ENCODE data around the gene ATP2B3.

Gene ATP2B3

GRCh38 chrX:153476666-153477363 lies 40.6 kb upstream of the ATP2B3 start:
- peak overlapping the region; percentile 29 for H3K4me2 ChIP-seq (ENCODE audit: low read length)
- H3K9ac ChIP-seq (ENCODE audit: low read depth, low read length): no peak overlapping the region
- no peak overlapping the region for H3K4me3 ChIP-seq (ENCODE audit: low read length)
- H3K9me3 ChIP-seq (replicated peaks; ENCODE audit: low read length): no peaks in the 10 kb centered on the region
- no peaks in the 10 kb centered on the region for H3K27me3 ChIP-seq (ENCODE audit: control insufficient read depth, insufficient read depth, low read length)
- H3K4me1 ChIP-seq (ENCODE audit: control insufficient read depth, insufficient read depth, low read length): peaks cover 20% of the 10 kb centered on the region
- no peaks in the 10 kb centered on the region for H3K36me3 ChIP-seq (ENCODE audit: insufficient read depth, low read length)

DNA sequence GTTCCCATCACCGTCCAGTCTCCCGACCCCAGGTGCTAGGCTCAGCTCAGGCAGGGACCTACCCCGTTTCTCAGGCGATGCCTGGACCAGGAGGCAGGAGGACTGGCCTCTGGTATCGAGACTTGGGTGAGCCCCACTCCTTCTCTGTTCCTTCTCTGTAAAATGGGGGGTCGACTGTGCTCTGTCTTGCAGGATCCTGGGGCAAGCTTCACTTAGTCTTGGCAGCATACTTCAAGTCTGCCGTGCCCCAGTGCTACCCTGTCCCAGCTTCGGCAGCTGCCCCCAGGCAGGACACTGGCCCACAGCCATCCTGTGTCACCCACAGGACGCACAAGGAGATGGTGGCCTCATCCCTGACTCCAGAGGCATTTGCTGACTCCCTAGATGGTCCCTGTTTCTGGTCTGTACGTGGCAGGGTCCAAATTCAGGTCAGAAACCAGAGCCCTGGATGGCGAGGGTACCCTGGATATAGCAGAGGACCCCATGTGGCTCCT lies 40.0 kb upstream of the ATP2B3 start:
- peak overlapping the region; percentile 29 for H3K4me2 ChIP-seq (ENCODE audit: low read length)
- H3K9me3 ChIP-seq (replicated peaks; ENCODE audit: low read length): no peaks in the 10 kb centered on the region
- peaks cover 20% of the 10 kb centered on the region for H3K4me1 ChIP-seq (ENCODE audit: control insufficient read depth, insufficient read depth, low read length)
- no peak overlapping the region for H3K4me3 ChIP-seq (ENCODE audit: low read length)
- H3K27me3 ChIP-seq (ENCODE audit: control insufficient read depth, insufficient read depth, low read length): no peaks in the 10 kb centered on the region
- no peak overlapping the region for H3K9ac ChIP-seq (ENCODE audit: low read depth, low read length)
- H3K36me3 ChIP-seq (ENCODE audit: insufficient read depth, low read length): no peaks in the 10 kb centered on the region

- no peaks in the 10 kb centered on the region for H3K36me3 ChIP-seq (ENCODE audit: insufficient read depth, low read length)
- H3K27me3 ChIP-seq (ENCODE audit: control insufficient read depth, insufficient read depth, low read length): no peaks in the 10 kb centered on the region
- H3K4me2 ChIP-seq (ENCODE audit: low read length): no peak overlapping the region
- no peaks in the 10 kb centered on the region for H3K9me3 ChIP-seq (replicated peaks; ENCODE audit: low read length)
- H3K4me3 ChIP-seq (ENCODE audit: low read length): no peak overlapping the region
- no peak overlapping the region for H3K9ac ChIP-seq (ENCODE audit: low read depth, low read length)
- H3K4me1 ChIP-seq (ENCODE audit: control insufficient read depth, insufficient read depth, low read length): peaks cover 20% of the 10 kb centered on the region
These were observed 39.5 kb upstream of the ATP2B3 start for GRCh38 chrX:153477901-153478300.

DNA sequence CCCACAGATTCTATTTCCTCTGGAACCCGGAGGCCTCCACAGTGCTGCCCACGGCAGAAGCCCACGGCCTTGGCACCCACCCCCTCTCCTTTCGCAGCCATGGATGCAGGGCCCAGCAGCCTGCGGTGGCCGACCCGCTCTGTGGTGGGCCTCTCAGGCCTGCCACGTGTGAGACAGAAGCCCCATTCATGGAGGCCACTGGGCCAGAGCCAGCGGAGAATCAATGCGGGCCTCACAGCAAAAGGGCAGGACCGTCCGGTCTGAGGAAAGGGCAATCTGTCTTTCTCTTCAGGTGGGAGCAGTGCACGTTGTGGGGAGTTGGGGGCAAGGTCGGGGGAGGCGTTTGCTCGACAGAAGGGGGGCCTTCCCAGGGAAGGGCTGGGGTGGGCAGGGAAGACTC lies 38.7 kb upstream of the ATP2B3 start:
- Histone ChIP-seq H3K4me3 (ENCODE audit: low read length) (no peak overlapping the region), H3K27me3 (ENCODE audit: control insufficient read depth, insufficient read depth, low read length) (no peaks in the 10 kb centered on the region), H3K36me3 (ENCODE audit: insufficient read depth, low read length) (no peaks in the 10 kb centered on the region), H3K4me1 (ENCODE audit: control insufficient read depth, insufficient read depth, low read length) (peaks cover 20% of the 10 kb centered on the region), H3K4me2 (ENCODE audit: low read length) (no peak overlapping the region), H3K9me3 (replicated peaks; ENCODE audit: low read length) (no peaks in the 10 kb centered on the region), H3K9ac (ENCODE audit: low read depth, low read length) (no peak overlapping the region)

DNA sequence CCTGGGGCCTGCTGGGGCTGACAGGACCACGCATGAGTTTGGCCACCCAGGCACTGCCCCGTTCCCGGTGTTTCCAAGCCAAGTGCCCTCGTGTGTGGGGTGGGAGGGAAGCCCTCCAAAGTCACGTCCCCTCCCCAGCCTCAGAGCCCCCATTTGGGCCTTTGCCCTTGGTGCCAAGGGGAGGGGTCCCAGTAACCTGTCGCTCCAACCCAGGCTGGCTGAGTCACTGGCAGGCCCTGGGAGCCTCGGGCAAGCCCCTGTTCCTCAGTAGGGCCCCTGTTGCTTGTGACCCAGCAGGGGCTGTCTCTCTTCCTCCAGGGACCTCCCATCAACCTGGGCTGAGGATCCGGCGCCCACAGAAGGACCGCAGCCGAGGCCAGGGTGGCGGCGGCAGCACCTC lies 36.4 kb upstream of the ATP2B3 start:
- H3K9me3 ChIP-seq (replicated peaks; ENCODE audit: low read length): no peaks in the 10 kb centered on the region
- H3K4me2 ChIP-seq (ENCODE audit: low read length): no peak overlapping the region
- no peaks in the 10 kb centered on the region for H3K36me3 ChIP-seq (ENCODE audit: insufficient read depth, low read length)
- no peaks in the 10 kb centered on the region for H3K27me3 ChIP-seq (ENCODE audit: control insufficient read depth, insufficient read depth, low read length)
- peaks cover 12% of the 10 kb centered on the region for H3K4me1 ChIP-seq (ENCODE audit: control insufficient read depth, insufficient read depth, low read length)
- no peak overlapping the region for H3K9ac ChIP-seq (ENCODE audit: low read depth, low read length)
- H3K4me3 ChIP-seq (ENCODE audit: low read length): no peak overlapping the region

- H3K36me3 ChIP-seq (ENCODE audit: insufficient read depth, low read length): no peaks in the 10 kb centered on the region
- no peak overlapping the region for H3K9ac ChIP-seq (ENCODE audit: low read depth, low read length)
- no peak overlapping the region for H3K4me3 ChIP-seq (ENCODE audit: low read length)
- H3K27me3 ChIP-seq (ENCODE audit: control insufficient read depth, insufficient read depth, low read length): no peaks in the 10 kb centered on the region
- no peaks in the 10 kb centered on the region for H3K9me3 ChIP-seq (replicated peaks; ENCODE audit: low read length)
- no peak overlapping the region for H3K4me2 ChIP-seq (ENCODE audit: low read length)
- peaks cover 3% of the 10 kb centered on the region for H3K4me1 ChIP-seq (ENCODE audit: control insufficient read depth, insufficient read depth, low read length)
These were observed 34.9 kb upstream of the ATP2B3 start for GRCh38 chrX:153482376-153483015.

- peaks cover 15% of the 10 kb centered on the region for H3K4me1 ChIP-seq (ENCODE audit: control insufficient read depth, insufficient read depth, low read length)
- no peak overlapping the region for H3K4me3 ChIP-seq (ENCODE audit: low read length)
- no peaks in the 10 kb centered on the region for H3K9me3 ChIP-seq (replicated peaks; ENCODE audit: low read length)
- no peaks in the 10 kb centered on the region for H3K36me3 ChIP-seq (ENCODE audit: insufficient read depth, low read length)
- H3K4me2 ChIP-seq (ENCODE audit: low read length): no peak overlapping the region
- no peak overlapping the region for H3K9ac ChIP-seq (ENCODE audit: low read depth, low read length)
- H3K27me3 ChIP-seq (ENCODE audit: control insufficient read depth, insufficient read depth, low read length): no peaks in the 10 kb centered on the region
These were observed 31.9 kb upstream of the ATP2B3 start for GRCh38 chrX:153485396-153486080.

DNA sequence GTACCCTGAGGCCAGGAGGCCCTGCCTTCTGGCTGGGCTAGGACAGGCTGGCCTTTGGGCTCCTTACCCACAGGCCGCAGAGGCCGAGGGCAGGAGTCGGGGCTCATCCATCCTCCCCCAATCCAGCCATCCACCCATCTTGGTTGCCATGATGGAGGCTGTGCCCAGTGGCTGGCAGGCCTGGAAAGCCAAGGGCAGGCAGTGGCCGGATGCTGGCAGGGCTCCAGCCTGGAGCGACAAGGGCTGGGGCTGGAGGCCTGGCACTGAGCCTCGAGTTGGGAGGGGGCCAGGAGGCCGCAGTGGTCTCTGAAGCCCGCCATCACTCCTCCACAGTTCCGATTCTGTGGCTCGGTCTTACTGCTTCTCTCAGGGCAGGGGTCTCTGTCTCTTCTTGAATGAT lies 31.3 kb upstream of the ATP2B3 start:
- no peaks in the 10 kb centered on the region for H3K27me3 ChIP-seq (ENCODE audit: control insufficient read depth, insufficient read depth, low read length)
- no peak overlapping the region for H3K9ac ChIP-seq (ENCODE audit: low read depth, low read length)
- no peak overlapping the region for H3K4me3 ChIP-seq (ENCODE audit: low read length)
- H3K36me3 ChIP-seq (ENCODE audit: insufficient read depth, low read length): no peaks in the 10 kb centered on the region
- H3K9me3 ChIP-seq (replicated peaks; ENCODE audit: low read length): no peaks in the 10 kb centered on the region
- peaks cover 15% of the 10 kb centered on the region for H3K4me1 ChIP-seq (ENCODE audit: control insufficient read depth, insufficient read depth, low read length)
- H3K4me2 ChIP-seq (ENCODE audit: low read length): no peak overlapping the region

DNA sequence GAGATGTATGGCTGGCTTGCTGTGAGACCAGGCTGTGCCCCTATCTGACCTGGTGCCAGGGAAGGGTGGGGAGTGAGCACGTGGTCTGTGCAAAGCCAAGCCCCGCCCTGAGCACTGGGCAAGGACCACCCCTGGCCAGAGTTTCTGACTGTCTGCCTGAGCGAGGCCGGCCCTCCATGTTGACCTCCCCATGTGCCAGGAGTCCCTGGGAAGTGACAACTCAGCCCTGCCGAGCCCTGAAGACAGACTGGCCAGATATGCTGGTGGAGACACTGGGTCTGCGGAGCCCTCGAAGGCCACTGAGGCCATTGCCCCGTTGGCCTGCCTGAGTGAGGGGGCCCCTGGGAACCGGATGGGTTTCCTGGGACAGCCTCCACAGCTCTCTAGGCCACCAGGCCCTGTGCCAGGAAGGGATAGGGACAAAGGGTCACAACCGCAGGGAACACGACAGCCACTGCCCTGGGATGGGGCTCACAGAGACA lies 29.8 kb upstream of the ATP2B3 start:
- Histone ChIP-seq H3K36me3 (ENCODE audit: insufficient read depth, low read length) (no peaks in the 10 kb centered on the region), H3K9ac (ENCODE audit: low read depth, low read length) (no peak overlapping the region), H3K4me1 (ENCODE audit: control insufficient read depth, insufficient read depth, low read length) (peaks cover 15% of the 10 kb centered on the region)

DNA sequence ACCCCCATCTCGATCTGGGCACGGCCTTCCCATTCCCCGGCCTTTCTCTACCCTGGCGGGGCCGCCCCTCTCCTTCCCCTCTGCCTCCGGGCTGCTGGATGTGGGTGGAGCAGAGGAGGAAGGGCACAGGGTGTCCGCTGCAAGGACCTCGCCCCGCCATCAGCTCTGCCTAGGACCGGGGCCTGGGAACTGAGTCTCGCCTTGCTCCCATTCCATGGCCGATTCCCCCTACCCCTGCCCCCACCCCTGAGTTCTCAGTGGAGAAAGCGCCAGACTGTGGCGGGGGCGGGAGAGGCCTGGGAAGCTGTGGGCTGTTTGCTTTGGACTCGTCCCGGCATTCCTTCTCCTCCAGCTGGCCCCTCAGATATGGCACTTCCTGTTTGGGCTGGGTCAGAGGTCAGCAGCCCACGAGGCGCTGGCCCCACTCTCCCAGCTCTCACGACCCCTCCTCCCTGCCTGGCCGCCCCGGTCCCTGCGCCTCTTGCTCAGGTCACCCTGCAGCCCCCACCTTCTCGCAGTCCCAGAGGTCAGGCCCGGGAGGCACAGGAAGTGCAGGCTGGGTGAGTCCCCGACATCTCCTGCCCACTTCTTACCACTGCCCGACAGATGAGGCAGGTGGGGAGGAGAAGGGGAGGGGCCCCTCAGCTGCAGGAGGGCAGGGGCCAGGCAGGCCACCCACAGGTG lies 29.1 kb upstream of the ATP2B3 start:
- Histone ChIP-seq H3K4me2 (ENCODE audit: low read length) (no peak overlapping the region), H3K9ac (ENCODE audit: low read depth, low read length) (no peak overlapping the region), H3K4me1 (ENCODE audit: control insufficient read depth, insufficient read depth, low read length) (peaks cover 15% of the 10 kb centered on the region), H3K9me3 (replicated peaks; ENCODE audit: low read length) (no peaks in the 10 kb centered on the region), H3K4me3 (ENCODE audit: low read length) (no peak overlapping the region), H3K36me3 (ENCODE audit: insufficient read depth, low read length) (no peaks in the 10 kb centered on the region), H3K27me3 (ENCODE audit: control insufficient read depth, insufficient read depth, low read length) (no peaks in the 10 kb centered on the region)

More for the DNA sequence above, 29.8 kb upstream of the ATP2B3 start:
- no peaks in the 10 kb centered on the region for H3K27me3 ChIP-seq (ENCODE audit: control insufficient read depth, insufficient read depth, low read length)
- H3K4me2 ChIP-seq (ENCODE audit: low read length): no peak overlapping the region
- no peak overlapping the region for H3K4me3 ChIP-seq (ENCODE audit: low read length)
- no peaks in the 10 kb centered on the region for H3K9me3 ChIP-seq (replicated peaks; ENCODE audit: low read length)

- H3K9ac ChIP-seq (ENCODE audit: low read depth, low read length): no peak overlapping the region
- H3K4me1 ChIP-seq (ENCODE audit: control insufficient read depth, insufficient read depth, low read length): peaks cover 27% of the 10 kb centered on the region
- no peaks in the 10 kb centered on the region for H3K9me3 ChIP-seq (replicated peaks; ENCODE audit: low read length)
- H3K4me2 ChIP-seq (ENCODE audit: low read length): no peak overlapping the region
- no peak overlapping the region for H3K4me3 ChIP-seq (ENCODE audit: low read length)
- no peaks in the 10 kb centered on the region for H3K36me3 ChIP-seq (ENCODE audit: insufficient read depth, low read length)
- H3K27me3 ChIP-seq (ENCODE audit: control insufficient read depth, insufficient read depth, low read length): no peaks in the 10 kb centered on the region
These were observed 27.1 kb upstream of the ATP2B3 start for GRCh38 chrX:153490217-153490930.
